GM21360 (cell line): Measurements from ENCODE around the gene ST6GALNAC3.

ENCODE experiments used
- ATAC-seq: cut with Tn5 transposase; IDR thresholded peaks from one replicate; pipeline ENCODE4 v1.9.1; 2021; ENCODE audit warnings: mild to moderate bottlenecking, moderate library complexity; ENCODE audit not compliant: unreplicated experiment

ST6GALNAC3 gene

DNA sequence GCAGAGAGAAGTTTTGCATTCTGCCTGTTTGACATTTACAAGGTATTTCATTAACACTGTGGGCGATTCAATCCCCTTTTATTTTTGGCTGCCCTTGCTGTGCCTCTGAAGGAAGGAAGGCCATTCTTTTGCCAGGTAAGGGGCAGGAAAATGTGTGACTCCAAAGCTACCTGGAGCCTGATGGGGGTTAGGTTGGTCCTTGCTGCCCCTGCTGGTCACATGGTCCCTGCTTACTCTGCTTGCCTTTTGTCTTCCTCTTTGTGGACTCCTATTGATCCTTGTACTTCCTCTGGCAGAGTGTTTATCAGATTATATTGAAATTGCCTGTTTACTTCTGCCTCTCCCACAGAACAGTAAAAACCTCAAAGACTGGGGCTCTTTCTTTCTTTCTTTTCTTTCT is 65.7 kb downstream of the ST6GALNAC3 start:
- no peak for ATAC-seq

DNA sequence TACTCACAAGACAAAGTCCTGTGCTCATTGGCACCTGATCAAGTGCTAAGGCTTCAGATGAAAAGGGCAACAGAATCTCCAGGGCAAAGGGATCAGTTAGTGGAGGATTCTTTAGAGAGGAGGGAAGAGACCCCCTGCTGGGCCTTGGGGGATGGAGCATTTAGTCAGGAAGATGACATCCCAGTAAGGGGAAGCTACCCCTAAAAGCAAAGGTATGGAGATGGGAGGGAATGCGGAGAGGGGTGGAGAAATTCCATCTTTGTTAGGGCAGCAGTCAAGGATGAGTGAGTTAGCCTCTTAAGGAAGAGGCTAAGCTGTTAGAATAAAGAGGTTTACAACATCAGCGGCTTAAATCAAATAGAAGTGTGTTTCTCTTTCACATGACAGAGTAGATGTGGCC is 67.4 kb downstream of the ST6GALNAC3 start:
- no peak for ATAC-seq

DNA sequence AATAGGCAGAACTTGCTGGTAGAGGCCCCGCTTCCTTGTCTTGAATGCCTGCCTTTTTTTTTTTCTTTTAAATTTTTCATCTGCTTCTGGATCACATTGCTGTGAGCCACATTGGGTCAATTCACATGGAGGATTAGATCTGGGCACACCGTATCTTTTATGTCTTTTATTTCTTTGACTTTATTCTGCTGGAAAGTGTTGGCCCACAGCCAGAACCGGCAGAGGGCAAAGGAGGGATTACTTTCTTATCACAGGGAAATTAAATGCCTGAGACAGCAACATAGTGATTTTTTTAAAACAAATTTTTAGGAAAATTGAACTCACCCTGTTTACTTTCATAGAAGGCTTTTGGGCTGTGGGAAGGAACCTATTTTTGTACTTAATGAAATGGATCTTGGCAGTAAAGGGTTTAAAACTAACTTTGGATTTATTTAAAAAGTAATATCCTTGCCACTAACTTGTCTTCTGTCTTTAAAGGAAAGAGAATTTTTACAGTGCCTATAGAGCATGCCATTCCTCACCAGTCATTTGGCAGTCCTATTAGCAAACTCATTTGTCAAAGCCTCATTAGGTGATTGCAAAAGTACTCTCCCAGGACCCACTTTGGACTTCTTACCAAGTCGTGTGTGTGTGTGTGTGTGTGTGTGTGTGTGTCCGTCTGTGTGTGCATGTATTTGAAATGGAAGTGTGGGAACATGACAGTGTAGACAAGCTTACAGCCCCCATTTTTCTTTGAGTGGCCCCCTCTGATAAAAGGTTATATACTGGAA is 68.4 kb downstream of the ST6GALNAC3 start:
- no peak for ATAC-seq

DNA sequence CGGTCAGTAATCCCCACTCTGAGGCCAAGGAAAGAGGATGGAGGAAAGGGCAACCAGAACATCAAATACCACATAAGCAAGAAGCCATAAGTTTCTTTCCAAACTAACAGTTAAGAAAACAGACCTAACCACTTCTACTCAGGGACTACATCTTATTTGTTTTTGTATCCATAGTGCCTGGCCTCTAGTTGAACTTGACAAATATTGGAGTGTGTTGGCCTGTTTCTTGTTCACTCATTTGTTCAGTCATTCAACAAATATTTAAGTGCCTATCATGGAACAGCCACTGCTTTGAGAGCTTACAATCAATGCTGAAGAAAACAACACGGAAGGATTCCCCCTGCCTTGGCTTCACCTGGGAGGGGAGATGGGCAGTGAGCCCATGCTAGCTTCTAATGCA is 69.7 kb downstream of the ST6GALNAC3 start:
- no peak for ATAC-seq

DNA sequence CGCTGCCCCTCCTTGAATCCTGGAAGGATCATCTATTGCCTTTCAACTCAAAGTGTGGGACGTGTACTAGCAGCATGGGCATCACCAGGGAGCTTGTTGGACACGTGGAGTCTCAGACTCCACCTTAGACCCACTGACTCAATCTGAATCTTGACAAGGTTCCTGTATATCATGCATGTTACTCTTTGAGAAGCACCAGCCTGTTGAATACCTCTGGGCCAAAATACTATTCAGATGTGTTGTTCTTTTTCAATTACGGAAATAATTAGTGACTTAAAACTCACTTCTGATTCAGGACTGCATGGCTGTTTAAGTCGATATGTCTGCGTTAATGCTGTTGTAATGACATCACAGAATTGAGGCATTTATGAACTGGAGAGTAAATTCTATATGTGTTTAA is 70.8 kb downstream of the ST6GALNAC3 start:
- no peak for ATAC-seq

GRCh38 chr1:76146184-76146583 is 71.6 kb downstream of the ST6GALNAC3 start:
- no peak for ATAC-seq

- no peak for ATAC-seq
Measured at GRCh38 chr1:76147917-76148316, 73.4 kb downstream of the ST6GALNAC3 start.

DNA sequence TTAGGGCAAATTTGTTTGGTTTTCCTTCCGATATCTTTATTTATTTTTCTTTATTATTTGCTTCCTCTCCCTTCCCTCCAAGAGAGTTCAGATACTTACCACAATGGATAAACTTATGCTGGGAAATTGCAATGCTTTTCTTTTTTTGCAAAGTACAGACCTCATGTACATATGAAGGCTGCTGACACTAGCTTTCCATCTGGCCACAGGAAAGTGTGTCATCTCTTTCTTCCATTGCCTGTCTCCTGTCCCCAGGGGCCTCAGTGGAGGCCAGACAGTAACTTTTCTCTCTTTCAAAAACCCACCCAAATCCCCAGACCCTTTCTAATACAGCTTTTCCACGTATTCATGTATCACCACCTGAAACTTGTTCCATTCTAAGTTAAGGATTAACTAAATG is 73.9 kb downstream of the ST6GALNAC3 start:
- ATAC-seq, result no peak

DNA sequence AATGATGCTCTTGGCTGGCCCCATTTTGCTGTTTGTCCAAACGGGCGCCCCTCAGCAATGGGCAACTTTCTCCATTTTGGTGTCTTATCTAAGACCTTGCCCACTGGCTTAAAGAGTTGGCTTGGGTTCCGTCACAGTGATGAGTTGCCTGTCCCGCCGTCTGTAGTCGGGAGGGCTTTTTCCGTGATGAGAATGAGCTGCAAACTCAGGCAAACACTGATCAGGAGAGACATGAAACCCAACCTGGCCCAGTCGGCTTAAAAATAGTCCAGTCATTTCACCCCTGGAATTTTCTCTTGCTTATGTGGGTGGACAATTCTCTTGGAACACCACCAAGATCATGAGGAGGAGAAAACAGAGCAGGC is 79.3 kb downstream of the ST6GALNAC3 start:
- ATAC-seq, result no peak

- ATAC-seq, result peak; percentile 92
Measured at GRCh38 chr1:76154206-76154956, 79.8 kb downstream of the ST6GALNAC3 start.

GRCh38 chr1:76156987-76157386 is 82.4 kb downstream of the ST6GALNAC3 start:
- ATAC-seq, result no peak

DNA sequence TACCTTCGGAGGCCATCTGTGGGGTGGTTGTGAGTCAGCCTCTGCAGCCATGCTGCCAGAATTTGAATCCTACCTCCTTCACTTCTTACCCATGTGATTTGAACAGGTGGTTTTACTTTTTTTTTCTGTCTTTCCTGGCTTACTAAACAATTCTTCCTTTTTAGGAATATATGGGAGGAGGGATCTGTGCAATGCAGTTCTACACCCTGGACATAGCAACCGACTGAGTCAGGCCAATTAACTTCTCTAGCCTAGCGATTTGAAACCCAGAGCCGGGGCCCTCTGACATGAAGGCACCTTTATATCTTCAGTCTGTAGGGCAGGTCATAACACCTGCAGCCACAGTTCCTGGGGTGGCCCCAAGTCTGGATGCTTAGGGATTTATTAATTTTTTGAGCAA is 83.6 kb downstream of the ST6GALNAC3 start:
- ATAC-seq, result no peak

GRCh38 chr1:76160225-76160624 is 85.7 kb downstream of the ST6GALNAC3 start:
- ATAC-seq, result no peak

DNA sequence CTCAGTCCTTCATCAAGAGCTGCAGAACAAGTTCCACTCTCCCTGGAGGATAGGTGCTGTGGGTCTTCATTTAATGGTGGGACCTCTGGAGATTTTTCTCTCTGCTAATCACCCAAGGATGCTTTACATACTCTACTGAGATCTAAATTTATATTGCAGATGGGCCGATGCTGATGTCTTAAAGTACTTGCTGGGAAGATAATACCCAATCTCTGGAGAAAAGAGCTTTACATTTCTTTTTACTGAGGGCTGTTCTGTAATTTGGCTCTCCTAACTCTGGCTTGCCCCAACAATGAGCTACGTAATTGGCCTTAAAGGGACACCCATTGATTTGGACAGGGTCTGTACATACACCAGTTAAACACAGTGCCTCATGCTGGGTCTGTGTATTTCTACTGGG is 86.9 kb downstream of the ST6GALNAC3 start:
- ATAC-seq, result no peak

DNA sequence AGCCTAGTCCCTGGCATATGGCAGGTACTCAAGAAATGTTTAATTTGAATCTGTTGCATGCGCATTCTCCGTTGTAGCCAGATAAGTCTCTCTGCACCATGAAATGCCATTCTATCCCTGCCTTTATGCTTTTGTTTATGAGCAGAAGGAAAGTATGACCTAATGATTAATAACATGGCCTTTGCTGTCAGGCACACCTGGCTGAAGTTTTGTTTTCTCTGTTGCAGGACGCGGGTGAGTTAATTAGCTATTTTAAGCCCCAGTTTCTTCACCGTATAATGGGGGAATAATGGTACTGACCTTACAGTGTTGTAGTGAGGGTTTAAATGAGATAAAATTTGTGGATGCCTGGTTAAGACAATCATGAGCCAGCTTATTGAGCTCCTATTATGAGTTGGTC is 87.7 kb downstream of the ST6GALNAC3 start:
- no peak for ATAC-seq

- ATAC-seq, result no peak
Measured at GRCh38 chr1:76164165-76164564, 89.6 kb downstream of the ST6GALNAC3 start.

GRCh38 chr1:76170084-76170483 is 95.5 kb downstream of the ST6GALNAC3 start:
- no peak for ATAC-seq

DNA sequence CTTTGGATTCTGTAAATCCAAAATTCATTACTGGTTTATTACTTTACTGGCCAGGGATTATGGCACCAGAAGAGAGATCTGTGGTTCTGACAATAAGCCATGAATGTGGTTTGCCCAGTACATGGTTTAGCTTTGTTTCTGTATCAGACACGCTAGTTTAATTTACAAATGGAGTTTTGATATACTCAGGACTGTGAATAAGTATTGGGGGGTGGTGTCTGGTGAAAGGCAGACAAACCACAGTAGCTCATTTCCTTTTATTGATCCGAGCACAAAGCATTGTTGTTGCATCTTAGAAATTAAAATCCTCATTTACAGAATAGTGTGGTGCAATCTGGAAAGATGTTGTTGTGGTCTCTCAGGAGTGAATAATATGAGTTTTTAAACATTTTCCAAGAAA is 96.0 kb downstream of the ST6GALNAC3 start:
- no peak for ATAC-seq

DNA sequence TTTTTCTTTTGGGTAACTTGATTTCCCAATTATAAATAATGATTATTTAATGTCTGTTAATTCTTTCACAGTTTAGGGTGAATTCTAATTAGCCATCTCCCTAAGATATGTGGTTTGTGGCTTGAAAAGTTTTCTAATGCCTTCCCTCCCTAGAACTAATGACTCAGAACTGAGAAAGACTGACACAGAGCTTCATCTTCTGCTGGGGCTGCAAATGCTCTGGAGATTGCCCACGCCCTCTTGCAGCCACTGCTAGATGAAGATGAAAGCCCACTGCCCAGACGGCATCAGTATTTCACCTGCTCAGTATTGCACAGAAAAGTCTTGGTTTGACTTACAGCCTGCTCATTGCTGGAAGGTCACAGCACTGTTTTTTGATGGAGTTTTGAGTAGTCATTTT is 101.5 kb downstream of the ST6GALNAC3 start:
- ATAC-seq, result no peak

DNA sequence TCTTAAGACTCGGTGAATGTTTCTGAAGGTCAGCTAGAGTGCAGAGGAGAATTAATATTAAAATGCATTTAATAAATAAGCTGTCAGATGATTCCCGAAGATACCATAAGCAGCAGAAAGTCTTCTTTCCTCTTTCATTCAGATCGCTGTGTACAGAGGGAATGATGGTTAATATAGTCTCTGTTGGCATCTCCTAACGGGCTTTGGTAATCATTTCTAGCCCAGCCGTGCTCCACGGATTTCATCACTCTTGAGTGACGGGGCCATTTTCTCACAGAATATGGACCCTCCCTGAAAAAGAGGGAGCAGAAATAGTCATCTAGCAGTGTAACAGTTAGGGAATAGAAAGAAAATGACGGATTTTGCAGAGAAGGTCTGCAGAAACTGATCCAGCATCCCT is 103.1 kb downstream of the ST6GALNAC3 start:
- ATAC-seq, result no peak

DNA sequence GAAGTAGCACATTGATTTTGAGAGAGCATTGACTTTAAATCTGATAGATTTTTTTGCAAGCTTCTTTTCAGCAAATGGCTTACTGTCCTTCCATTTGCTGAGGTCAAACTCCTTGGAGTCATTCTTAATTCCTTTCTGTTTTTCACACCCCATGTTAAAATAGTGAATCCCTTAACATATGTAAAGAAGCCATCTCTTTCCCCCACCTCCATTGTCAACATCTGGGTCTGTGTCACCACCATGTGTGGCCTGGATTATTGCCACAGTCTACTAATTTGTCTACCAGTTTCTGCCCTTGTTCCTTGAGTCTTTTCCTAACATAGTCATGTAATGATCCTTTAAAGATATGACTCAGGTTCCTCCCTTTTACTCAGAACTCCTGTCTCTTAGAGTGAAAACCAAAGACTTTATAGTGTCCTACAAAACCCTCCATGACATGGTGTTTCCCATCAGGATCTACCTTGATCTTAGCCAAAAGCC is 104.7 kb downstream of the ST6GALNAC3 start:
- no peak for ATAC-seq

DNA sequence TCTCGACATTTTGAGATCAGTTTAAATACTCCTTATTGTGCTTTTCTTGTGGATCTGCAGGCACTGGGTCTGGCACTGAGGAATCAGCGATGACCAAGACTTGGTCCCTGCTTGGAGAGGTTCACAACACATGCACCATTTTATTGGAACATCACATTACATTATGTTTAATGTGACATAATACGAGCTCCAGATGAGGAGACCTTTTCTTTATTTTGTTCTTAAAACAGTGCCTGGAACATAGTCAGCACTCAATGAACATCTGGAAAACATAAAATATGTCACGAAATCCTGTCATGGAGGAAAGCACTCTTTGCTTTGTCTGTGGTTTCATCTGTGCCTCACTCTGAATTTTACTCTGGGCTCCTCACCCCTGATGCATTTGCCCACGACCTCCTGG is 110.7 kb downstream of the ST6GALNAC3 start:
- ATAC-seq, result no peak
